Neutrophil (primary cell): ENCODE measurements around the gene HDHD5.
"Not testable (repeated sequence)": the region's sequence is repeated elsewhere in the genome, so short reads cannot be mapped to it uniquely, and the experiment has no call there.

Source experiments
- H3K27ac ChIP-seq: fragments of 200-600 bp; sonication (generic); 2 replicates; pipeline ENCODE4 v1.5.1; 2016; ENCODE audit warnings: mild to moderate bottlenecking, moderate library complexity
- H3K27me3 ChIP-seq: fragments of 200-600 bp; sonication (generic); 2 replicates; pipeline ENCODE4 v1.6.0; 2016; ENCODE audit warnings: mild to moderate bottlenecking
- H3K36me3 ChIP-seq: fragments of 200-600 bp; sonication (generic); 2 replicates; pipeline ENCODE4 v1.5.1; 2017
- H3K4me1 ChIP-seq, 2 experiments: fragments of 200-600 bp in 1 of 2; sonication (generic) in 1 of 2; 1 replicate in 1 of 2; 2 replicates in 1 of 2; pipeline versions ENCODE4 v1.5.1 to v1.6.1; 2013 to 2016; ENCODE audit warnings: low read depth in 1 of 2, low read length in 1 of 2, mild to moderate bottlenecking in 1 of 2, moderate library complexity in 1 of 2; ENCODE audit not compliant: control insufficient read depth in 1 of 2, insufficient read depth in 1 of 2
- H3K4me3 ChIP-seq, 2 experiments: fragments of 200-600 bp in 1 of 2; sonication (generic) in 1 of 2; 1 replicate in 1 of 2; 2 replicates in 1 of 2; pipeline ENCODE4 v1.5.1; 2013 to 2016; ENCODE audit warnings: low read depth in 1 of 2, low read length in 1 of 2, mild to moderate bottlenecking in 1 of 2, moderate library complexity in 1 of 2
- H3K9me3 ChIP-seq: fragments of 200-600 bp; sonication (generic); 2 replicates; pipeline ENCODE4 v1.5.1; 2016
- CTCF ChIP-seq: fragments of 200-600 bp; sonication (generic); IDR thresholded peaks from 2 replicates; pipeline ENCODE4 v1.5.1; 2016; ENCODE audit warnings: antibody characterized with exemption

The HDHD5 gene

GRCh38 chr22:17152340-17152739, 6.7 kb downstream of the HDHD5 start:
- no peak overlapping the region for H3K27ac ChIP-seq
- H3K36me3 ChIP-seq, result no peaks in the 10 kb centered on the region
- TF ChIP-seq CTCF, result no peak
- H3K27me3 ChIP-seq, result no peaks in the 10 kb centered on the region
- peaks cover 4 to 9% of the 10 kb centered on the region in 2 experiments for H3K4me1 ChIP-seq
- no peak overlapping the region for H3K4me3 ChIP-seq
- no peaks in the 10 kb centered on the region for H3K9me3 ChIP-seq

DNA sequence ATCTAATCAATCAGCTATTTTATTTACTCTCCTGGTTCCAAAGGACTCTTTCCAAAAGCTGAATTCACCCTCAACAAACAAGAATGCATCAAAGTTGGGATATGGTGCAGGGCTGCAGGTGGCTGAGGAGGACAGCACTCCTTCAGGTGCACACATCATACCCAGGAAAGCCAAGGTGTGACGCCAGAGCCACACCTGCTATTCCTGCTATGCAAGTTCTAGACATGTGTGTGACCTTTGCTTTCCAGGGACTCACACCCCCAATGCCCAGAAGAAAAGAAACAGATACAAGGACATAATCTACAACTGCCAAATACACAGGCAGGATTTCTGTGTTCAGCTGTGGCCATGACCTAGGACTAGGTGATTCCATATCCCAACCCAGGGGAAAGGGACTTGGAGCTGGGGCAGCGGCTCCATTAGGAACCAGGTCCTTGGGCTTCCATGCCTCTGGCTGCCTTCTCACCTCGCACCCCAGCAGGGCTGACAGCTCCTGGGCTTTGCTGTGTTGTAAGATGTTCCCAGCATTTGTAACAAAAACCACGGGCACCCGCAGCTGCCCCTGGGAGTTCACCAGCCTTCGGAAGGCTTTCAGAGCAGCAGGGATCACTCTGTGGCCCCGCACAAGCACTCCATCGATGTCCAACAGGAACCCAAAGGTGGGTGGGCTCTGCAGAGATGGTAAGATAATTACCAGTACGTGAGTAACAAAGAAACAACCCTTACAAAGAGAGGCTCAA, 9.8 kb downstream of the HDHD5 start:
- TF ChIP-seq CTCF, result no peak
- H3K36me3 ChIP-seq, result no peaks in the 10 kb centered on the region

GRCh38 chr22:17147458-17147857, 11.6 kb downstream of the HDHD5 start:
- not testable (repeated sequence) for H3K27ac ChIP-seq, H3K36me3 ChIP-seq, H3K27me3 ChIP-seq, H3K4me3 ChIP-seq, H3K4me1 ChIP-seq, H3K9me3 ChIP-seq

More for the DNA sequence above, 9.8 kb downstream of the HDHD5 start:
- Histone ChIP-seq H3K4me3 (no peak overlapping the region), H3K27ac (no peak overlapping the region), H3K9me3 (no peaks in the 10 kb centered on the region), H3K4me1 (peaks cover 4% of the 10 kb centered on the region in 2 experiments), H3K27me3 (no peaks in the 10 kb centered on the region)

- Histone ChIP-seq H3K27ac (no peak overlapping the region), H3K9me3 (no peaks in the 10 kb centered on the region), H3K4me1 (peaks cover 4% of the 10 kb centered on the region in 2 experiments), H3K4me3 (no peak overlapping the region), H3K36me3 (peaks cover 4% of the 10 kb centered on the region), H3K27me3 (no peaks in the 10 kb centered on the region)
- TF ChIP-seq CTCF, result no peak
Observed at GRCh38 chr22:17145021-17145680, 13.9 kb downstream of the HDHD5 start.

- Histone ChIP-seq H3K27me3 (no peaks in the 10 kb centered on the region), H3K4me3 (no peak overlapping the region), H3K4me1 (no peaks in the 10 kb centered on the region), H3K27ac (no peak overlapping the region), H3K36me3 (peaks cover 4% of the 10 kb centered on the region), H3K9me3 (no peaks in the 10 kb centered on the region)
- TF ChIP-seq CTCF, result no peak
Observed at GRCh38 chr22:17143826-17144225, 15.3 kb downstream of the HDHD5 start.

DNA sequence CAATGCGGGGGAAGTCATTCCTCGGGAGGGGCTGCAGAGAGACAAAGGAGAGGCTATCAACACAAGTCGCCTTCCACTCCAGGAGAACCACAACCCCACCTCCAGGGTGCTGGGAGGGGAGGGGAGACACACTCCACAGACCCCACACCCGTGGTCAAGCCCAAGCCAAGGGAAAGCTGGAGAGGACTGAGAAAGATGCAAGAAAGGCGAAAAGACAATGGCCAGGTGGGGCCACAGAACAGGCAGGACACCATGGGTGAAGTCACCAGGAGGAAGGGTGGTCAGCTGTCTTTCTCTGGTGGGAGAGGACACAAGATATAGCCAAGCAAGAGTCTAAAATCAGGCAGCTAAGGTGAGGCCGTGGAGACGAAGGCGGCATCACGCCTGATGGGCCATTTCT, 16.0 kb downstream of the HDHD5 start:
- Histone ChIP-seq H3K4me1 (no peaks in the 10 kb centered on the region), H3K9me3 (no peaks in the 10 kb centered on the region), H3K4me3 (no peak overlapping the region), H3K27ac (no peak overlapping the region), H3K27me3 (no peaks in the 10 kb centered on the region), H3K36me3 (peaks cover 4% of the 10 kb centered on the region)
- no peak for TF ChIP-seq CTCF
